NCI-H1436 treated with DMSO at 0.1 percent for 48 hours (cell line): ENCODE measurements around the gene SPRR5.

Experiments
- DNase-seq: peaks from one replicate; lab custom pipeline; 2025; lab: John Stamatoyannopoulos, UW

SPRR5 gene

GRCh38 chr1:152946651-152947256 lies at the start of gene SPRR5:
Gene SPRR5, plus strand, starts transcription at chr1:152947206. Its CDS starts 1,349 bp downstream, at chr1:152948555.
- DNase-seq, result no peak

GRCh38 chr1:152899027-152899426 lies 48.0 kb upstream of the SPRR5 start:
- no peak for DNase-seq

- DNase-seq, result no peak
These were observed 47.1 kb upstream of the SPRR5 start for GRCh38 chr1:152899883-152900282.

- DNase-seq, result no peak
These were observed 45.4 kb upstream of the SPRR5 start for GRCh38 chr1:152901631-152902030.

- DNase-seq, result peak; percentile 23
These were observed 44.4 kb upstream of the SPRR5 start for GRCh38 chr1:152902636-152903035.

GRCh38 chr1:152904688-152905440 lies 42.1 kb upstream of the SPRR5 start:
- no peak for DNase-seq

- no peak for DNase-seq
These were observed 40.9 kb upstream of the SPRR5 start for GRCh38 chr1:152906023-152906565.

- DNase-seq, result no peak
These were observed 39.1 kb upstream of the SPRR5 start, which contains the start of gene IVL for GRCh38 chr1:152907686-152908601. Gene IVL, plus strand, starts transcription at chr1:152908546. Its CDS starts 1,252 bp downstream, at chr1:152909798.

- no peak for DNase-seq
These were observed 37.8 kb upstream of the SPRR5 start for GRCh38 chr1:152909206-152909605.

GRCh38 chr1:152912471-152912870 lies 34.5 kb upstream of the SPRR5 start:
- DNase-seq, result no peak

GRCh38 chr1:152912900-152913299 lies 34.1 kb upstream of the SPRR5 start:
- DNase-seq, result no peak

- DNase-seq, result no peak
These were observed 29.2 kb upstream of the SPRR5 start for GRCh38 chr1:152917794-152918193.

- DNase-seq, result no peak
These were observed 27.9 kb upstream of the SPRR5 start for GRCh38 chr1:152919071-152919470.

- DNase-seq, result no peak
These were observed 22.8 kb upstream of the SPRR5 start for GRCh38 chr1:152924191-152924590.

- DNase-seq, result no peak
These were observed 20.9 kb upstream of the SPRR5 start for GRCh38 chr1:152926091-152926490.

- no peak for DNase-seq
These were observed 18.3 kb upstream of the SPRR5 start for GRCh38 chr1:152928671-152929070.

GRCh38 chr1:152932170-152932811 lies 14.7 kb upstream of the SPRR5 start:
- no peak for DNase-seq

GRCh38 chr1:152933196-152933595 lies 13.8 kb upstream of the SPRR5 start:
- no peak for DNase-seq

- no peak for DNase-seq
These were observed 6.4 kb upstream of the SPRR5 start for GRCh38 chr1:152940614-152941013.

GRCh38 chr1:152941037-152941711 lies 5.8 kb upstream of the SPRR5 start:
- DNase-seq, result no peak

GRCh38 chr1:152942161-152942560 lies 4.8 kb upstream of the SPRR5 start:
- DNase-seq, result no peak
